Heart left ventricle (tissue), 16 donors: ENCODE data around the gene UBN2. TPM values are rescaled to one million over a fixed set of nuclear protein-coding genes. Genes with fewer than 3 reads are reported as not detected.

Experiments used
- ATAC-seq, 4 donors: fragments of 200-7000 bp; cut with Tn5 transposase; one replicate each; pipeline ENCODE4 v1.9.1; 2020 to 2022; ENCODE audit warnings: moderate library complexity in 4 of 4, mild to moderate bottlenecking in 3 of 4, moderate number of reproducible peaks in 1 of 4
- DNase-seq, 5 donors: peaks; one replicate each; pipeline ENCODE4 v3.0.0-alpha.2; 2020
- H3K27ac ChIP-seq, 12 donors: fragments of 200-600 bp; sonication (generic) in 4 of 12; one replicate each; pipeline versions ENCODE4 v1.5.0 to v1.8.0; 2016 to 2022; ENCODE audit warnings: mild to moderate bottlenecking in 2 of 12
- H3K27me3 ChIP-seq, 9 donors: fragments of 200-600 bp; sonication (generic) in 2 of 9; one replicate each; pipeline versions ENCODE4 v1.5.1 to v1.8.0; 2016 to 2022; ENCODE audit warnings: mild to moderate bottlenecking in 3 of 9
- H3K36me3 ChIP-seq, 9 donors: fragments of 200-600 bp; sonication (generic) in 2 of 9; one replicate each; pipeline versions ENCODE4 v1.5.0 to v1.8.0; 2018 to 2022; ENCODE audit warnings: mild to moderate bottlenecking in 2 of 9
- H3K4me1 ChIP-seq, 12 donors: fragments of 200-600 bp; sonication (generic) in 4 of 12; one replicate each; pipeline versions ENCODE4 v1.5.0 to v1.8.0; 2016 to 2022; ENCODE audit warnings: mild to moderate bottlenecking in 3 of 12
- H3K4me3 ChIP-seq, 12 donors: fragments of 200-600 bp; sonication (generic) in 4 of 12; one replicate each; pipeline versions ENCODE4 v1.5.0 to v1.8.0; 2017 to 2022; ENCODE audit warnings: mild to moderate bottlenecking in 9 of 12, moderate library complexity in 4 of 12
- H3K9me3 ChIP-seq, 12 donors: fragments of 200-600 bp; sonication (generic) in 4 of 12; one replicate each; pipeline versions ENCODE4 v1.5.0 to v1.8.0; 2016 to 2022; ENCODE audit warnings: mild to moderate bottlenecking in 1 of 12
- CTCF ChIP-seq, 12 donors: fragments of 200-600 bp; sonication (generic) in 4 of 12; IDR thresholded peaks; one replicate each; pipeline versions ENCODE4 v1.5.0 to v1.8.0; 2018 to 2022; ENCODE audit warnings: antibody characterized with exemption in 12 of 12, mild to moderate bottlenecking in 5 of 12
- POLR2A ChIP-seq, 2 donors: fragments of 450-650 bp; IDR thresholded peaks; one replicate each; pipeline ENCODE4 v1.6.1; 2017; ENCODE audit warnings: antibody characterized with exemption in 2 of 2, mild to moderate bottlenecking in 2 of 2, moderate library complexity in 2 of 2
- WGBS, 4 donors: extraction: QIAGEN DNeasy Blood & Tissue Kit in 2 of 4; methylation state at CpG; one replicate each; pipeline versions ENCODE4 v1.1.5 to v1.1.7; 2013 to 2018; 5-methylcytosine and 5-hydroxymethylcytosine counted together
- intact Hi-C, 10 donors: fragments of 100-400 bp; cut with DNase I; formaldehyde crosslinking; loops; one replicate each; pipeline versions ENCODE4 v1.11.1 to v1.14.2; 2022
- polyA plus RNA-seq, 2 donors: library from polyadenylated mRNA; stranded (reverse); fragments of 200-250 nt; gene quantifications; one replicate each; pipeline ENCODE4 v1.2.3, GENCODE V29; 2013
- total RNA-seq, 9 donors: library from RNA; depleted of rRNA in 2 of 9; stranded (reverse); fragments of >200 nt in 2 of 9; fragmentation: NEBNext Ultra II Directional in 3 of 9; extraction: Animal tissue kit (Norgen Biotek cat#: 25700) in 3 of 9; gene quantifications; one replicate each; pipeline versions ENCODE4 v1.1.0 to v1.2.4, GENCODE V29; 2016 to 2023
- donor health status: ischemic (EF 13 %, LVEDD 7.1; RV severe dilation, severe dysfunction).
- donor health status: healthy with polysubstance abuse.
- donor health status: DM: no; HTN: yes; CAD: no.
- donor health status: DM: no; HTN: no; CAD: no.
- donor health status: ischemic (EF 25% LVEDD 6.9; RV normal size, moderate dysfunction).
- donor health status: ischemic (EF 25% LVEDD 5.7; RV mildly dilated, moderate dysfunction).
- donor health status: healthy.
- donor health status: DM: yes; HTN: yes; CAD: no.
- donor health status: ischemic (EF 35%, LVEDD 5.7; RV mildly dilated, moderate dysfunction).
- donor health status: nonischemic (EF 11% LVEDD 7.7; RV severe dilation, severe dysfunction).
- donor health status: DM: yes; HTN: yes; CAD: no.
- donor health status: PGD.
- donor health status: ischemic (EF 29% LVEDD 5.4; RV normal size, mild dysfunction).
- donor health status: nonischemic (EF 23%, LVEDD 6.1; RV moderate dilation, normal function).

UBN2 gene
- total and polyA plus RNA-seq, 11 donors, result 3.3 to 26.9 (median 16.2) TPM

GRCh38 chr7:139254728-139255127, 23.7 kb downstream of the UBN2 start:
- no peak for TF ChIP-seq POLR2A (IDR thresholded peaks at IDR 0.05)
- no peak for TF ChIP-seq CTCF (IDR thresholded peaks at IDR 0.05)
- ATAC-seq, result no peak
- DNase-seq, result no peak
- WGBS, 4 donors, result 94 to 96% (median 95%) methylated on average over 4 of the region's 4 CpGs
- Histone ChIP-seq H3K27me3 (no peaks in the 10 kb centered on the region), H3K9me3 (no peaks in the 10 kb centered on the region), H3K4me3 (no peak overlapping the region), H3K36me3 (peaks cover 0 to 100% (median 79%) of the 10 kb centered on the region in 9 donors), H3K4me1 (peaks cover 0 to 8% (median 0%) of the 10 kb centered on the region in 12 donors), H3K27ac (no peak overlapping the region)
- intact Hi-C loops, result no loop called here

GRCh38 chr7:139255290-139255689, 24.3 kb downstream of the UBN2 start:
- no peak overlapping the region for H3K4me3 ChIP-seq
- no peaks in the 10 kb centered on the region for H3K27me3 ChIP-seq
- intact Hi-C loops, result no loop called here
- no peak for ATAC-seq
- peaks cover 0 to 100% (median 79%) of the 10 kb centered on the region in 9 donors for H3K36me3 ChIP-seq
- H3K27ac ChIP-seq, result no peak overlapping the region
- peaks cover 0 to 8% (median 0%) of the 10 kb centered on the region in 12 donors for H3K4me1 ChIP-seq
- DNase-seq, result no peak
- TF ChIP-seq POLR2A (IDR thresholded peaks at IDR 0.05) (no peak), CTCF (IDR thresholded peaks at IDR 0.05) (no peak)
- WGBS, 4 donors, result 91 to 96% (median 93%) methylated on average over 4 of the region's 4 CpGs
- no peaks in the 10 kb centered on the region for H3K9me3 ChIP-seq

- DNase-seq, result no peak
- H3K4me1 ChIP-seq, result peaks cover 0 to 5% (median 0%) of the 10 kb centered on the region in 12 donors
- H3K9me3 ChIP-seq, result no peaks in the 10 kb centered on the region
- WGBS, 4 donors, result 88 to 92% (median 89%) methylated on average over 6 of the region's 6 CpGs
- no peaks in the 10 kb centered on the region for H3K27me3 ChIP-seq
- intact Hi-C loops, result no loop called here
- TF ChIP-seq CTCF (IDR thresholded peaks at IDR 0.05) (no peak), POLR2A (IDR thresholded peaks at IDR 0.05) (no peak)
- H3K27ac ChIP-seq, result no peak overlapping the region
- H3K36me3 ChIP-seq, result peaks cover 0 to 100% (median 80%) of the 10 kb centered on the region in 9 donors
- H3K4me3 ChIP-seq, result no peak overlapping the region
- ATAC-seq, result no peak
Measured at GRCh38 chr7:139259142-139259541, 28.1 kb downstream of the UBN2 start.

- ATAC-seq, result peak in 3 of 4 donors; percentile 71 to 89 (median 86)
- Histone ChIP-seq H3K36me3 (peaks cover 0 to 100% (median 91%) of the 10 kb centered on the region in 9 donors), H3K4me3 (no peak overlapping the region), H3K4me1 (peaks cover 0 to 6% (median 2%) of the 10 kb centered on the region in 12 donors), H3K27me3 (no peaks in the 10 kb centered on the region), H3K27ac (peak overlapping the region in 11 of 12 donors; percentile 6 to 77 (median 46)), H3K9me3 (no peaks in the 10 kb centered on the region)
- DNase-seq, result no peak
- intact Hi-C loops, result no loop called here
- TF ChIP-seq CTCF (IDR thresholded peaks at IDR 0.05) (no peak), POLR2A (IDR thresholded peaks at IDR 0.05) (no peak)
- 34 to 55% (median 52%) methylated on average over 3 of the region's 3 CpGs for WGBS, 4 donors
Measured at GRCh38 chr7:139264220-139264619, 33.2 kb downstream of the UBN2 start.
